ENCODE data around the gene BABAM2.
"Not testable (repeated sequence)": the region's sequence is repeated elsewhere in the genome, so short reads cannot be mapped to it uniquely, and the experiment has no call there.

The BABAM2 gene

DNA sequence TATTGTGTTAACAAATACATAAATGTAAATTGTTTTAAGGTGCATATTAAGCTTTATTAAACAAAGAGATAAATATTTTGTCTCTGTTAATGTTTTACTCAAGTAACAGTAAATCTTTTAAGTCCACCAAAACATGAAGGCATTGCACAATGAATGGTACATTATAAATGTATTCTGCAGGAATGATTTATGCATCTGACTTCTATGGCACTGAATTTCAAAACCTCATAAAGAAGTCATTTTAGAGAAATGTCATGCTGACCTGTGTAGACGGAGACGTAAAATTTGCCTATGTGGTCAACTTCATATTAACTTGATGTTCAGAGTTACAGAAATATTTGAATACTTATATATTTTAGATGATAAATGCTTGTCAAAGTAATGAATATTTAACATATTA is 194.7 kb downstream of the BABAM2 start:
- DNase-seq, result no peak

DNA sequence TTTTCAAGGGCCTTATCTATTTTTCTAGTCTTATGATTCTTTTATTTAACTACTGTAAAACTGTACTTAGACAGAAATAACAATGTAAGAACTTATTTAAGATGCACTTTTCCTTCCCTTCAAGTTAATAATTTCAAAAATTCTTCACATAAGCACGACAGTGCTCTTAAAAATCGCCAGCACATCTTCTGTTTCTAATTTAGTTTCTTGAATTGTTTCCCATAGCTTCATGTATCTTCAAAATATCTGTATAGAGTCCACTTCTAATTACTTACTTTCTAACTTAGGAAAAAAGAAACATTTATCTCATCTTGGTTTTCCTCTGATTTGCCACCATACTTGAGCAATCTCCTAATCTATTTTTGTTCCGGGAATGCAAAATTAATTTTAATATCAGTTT is 196.1 kb downstream of the BABAM2 start:
- no peak for DNase-seq

DNA sequence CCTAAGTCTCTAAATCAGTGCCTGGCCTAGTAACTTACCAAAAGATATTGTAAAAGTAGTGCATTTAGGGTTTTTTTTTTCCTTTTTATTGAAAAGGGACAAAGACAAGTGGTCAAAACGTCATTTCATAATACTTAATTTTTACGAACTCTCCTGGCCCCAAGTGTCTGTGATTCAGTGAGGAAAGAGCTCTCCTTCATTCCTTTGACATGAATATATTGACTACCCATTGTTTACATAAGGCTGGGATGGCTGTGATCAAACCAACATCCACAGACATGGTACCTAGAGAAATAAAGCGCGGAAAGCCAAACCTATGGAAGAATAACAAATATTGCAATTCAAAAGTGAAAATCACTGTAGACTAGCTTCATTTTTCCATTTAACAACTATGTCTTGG is 198.4 kb downstream of the BABAM2 start:
- no peak for DNase-seq

DNA sequence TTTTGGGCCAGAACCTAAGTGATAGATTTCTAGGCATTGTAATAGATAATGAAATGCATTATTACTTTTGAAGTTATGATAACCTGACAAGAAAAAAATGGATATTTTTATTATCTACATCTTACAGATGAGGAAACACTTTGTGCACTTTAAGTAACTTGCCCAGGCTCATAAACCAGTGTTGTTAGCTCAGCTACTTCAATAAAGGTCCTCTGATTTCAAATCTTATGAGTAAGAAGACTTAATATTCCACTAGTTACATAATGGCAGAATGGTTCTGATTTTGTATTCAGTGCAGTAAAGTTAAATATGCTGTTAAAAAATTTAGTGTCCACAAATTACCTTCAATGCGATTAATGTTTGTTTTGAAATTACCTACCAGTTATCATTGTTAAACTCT is 199.0 kb downstream of the BABAM2 start:
- DNase-seq, result no peak

DNA sequence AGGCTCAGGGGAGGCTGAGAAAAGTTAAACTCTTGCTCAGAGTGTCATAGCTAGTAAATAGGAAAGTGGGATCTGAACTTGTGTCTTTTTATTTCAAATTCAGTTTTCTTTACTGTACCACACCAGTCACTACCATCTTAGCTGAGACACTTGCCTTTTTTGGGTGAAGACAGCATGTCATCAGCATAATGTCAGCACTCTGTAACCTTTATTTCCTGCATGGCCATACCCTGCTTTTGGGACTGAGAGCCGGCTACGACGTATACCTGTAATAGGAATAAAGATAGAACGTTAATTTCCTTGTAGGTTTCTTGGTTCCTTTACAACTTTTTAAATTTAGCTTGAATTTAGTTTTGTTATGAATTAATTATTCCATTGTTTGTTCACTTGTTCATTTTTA is 202.8 kb downstream of the BABAM2 start:
- no peak for DNase-seq

DNA sequence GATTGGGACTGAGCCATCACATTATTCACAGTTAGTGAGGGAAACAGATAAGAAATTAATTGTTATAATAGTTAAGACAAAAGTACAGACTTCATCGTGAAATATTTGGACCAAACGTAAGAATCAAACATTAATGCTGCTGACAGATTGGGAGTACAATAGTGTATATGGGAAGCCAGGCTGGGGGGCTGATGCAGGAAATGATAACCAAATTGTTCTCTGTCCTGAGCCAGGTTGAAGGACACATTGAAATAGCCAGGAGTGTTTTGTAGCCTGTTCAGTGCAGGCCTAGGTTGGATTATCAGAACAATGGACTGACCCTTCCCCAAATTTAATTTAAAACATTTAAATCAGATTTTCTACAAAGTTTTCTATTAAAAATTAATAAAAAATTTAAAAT is 203.2 kb downstream of the BABAM2 start:
- DNase-seq, result no peak

DNA sequence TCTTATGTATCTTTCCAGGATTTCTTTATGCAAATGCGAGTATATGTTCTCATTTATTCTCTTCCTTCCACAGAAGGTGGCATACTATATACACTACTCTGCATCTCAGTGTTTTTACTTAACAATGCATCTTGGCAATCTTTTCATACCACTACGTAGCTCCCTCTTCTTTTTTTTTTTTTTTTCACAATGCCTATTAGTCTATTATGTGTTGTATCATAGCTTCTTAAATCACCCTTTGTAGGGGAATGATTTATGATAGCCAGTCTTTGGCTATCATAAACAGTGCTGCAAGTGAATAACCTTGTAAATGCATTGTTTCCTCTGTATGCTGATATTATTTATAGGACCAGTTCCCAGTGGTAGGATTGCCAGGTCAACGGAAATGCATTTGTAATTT is 204.2 kb downstream of the BABAM2 start:
- DNase-seq, result no peak

DNA sequence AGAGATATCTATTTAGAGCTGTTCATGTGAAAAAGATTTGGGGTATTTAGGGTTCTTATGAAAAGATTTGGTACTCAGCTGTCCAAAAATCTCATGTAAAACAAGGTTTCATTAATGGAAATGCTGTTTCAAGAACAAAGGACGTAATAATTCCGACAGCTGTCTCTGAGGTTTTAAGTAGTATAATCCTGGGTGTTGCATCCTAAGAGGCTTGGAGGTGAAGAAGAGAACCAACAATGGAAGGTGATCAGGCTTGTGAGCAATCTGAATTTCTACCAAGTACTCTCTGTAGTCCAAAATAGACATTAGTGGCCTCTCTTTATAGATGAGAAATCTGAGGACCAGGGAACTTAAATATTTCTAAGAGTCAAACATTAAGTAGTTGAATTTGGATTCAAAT is 205.1 kb downstream of the BABAM2 start:
- DNase-seq, result no peak

DNA sequence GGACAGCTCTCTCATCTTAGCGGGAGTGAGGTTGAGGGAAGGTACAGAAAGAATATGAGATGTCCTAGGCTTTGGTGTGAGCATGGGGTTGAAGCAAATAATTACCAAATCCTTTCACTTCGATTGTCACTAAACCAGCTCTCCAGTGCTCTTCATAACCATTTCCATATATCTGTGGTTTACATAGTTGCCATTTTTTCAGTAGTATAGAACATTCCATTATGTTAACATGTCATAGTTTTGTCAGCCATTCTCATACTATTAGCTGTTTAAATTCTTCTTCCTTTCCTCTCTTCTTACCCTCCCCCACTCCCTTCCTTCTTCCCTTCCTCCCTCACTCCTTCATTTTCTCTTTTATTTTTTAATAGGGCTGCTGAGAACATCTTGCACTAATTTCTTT is 205.9 kb downstream of the BABAM2 start:
- DNase-seq, result no peak

DNA sequence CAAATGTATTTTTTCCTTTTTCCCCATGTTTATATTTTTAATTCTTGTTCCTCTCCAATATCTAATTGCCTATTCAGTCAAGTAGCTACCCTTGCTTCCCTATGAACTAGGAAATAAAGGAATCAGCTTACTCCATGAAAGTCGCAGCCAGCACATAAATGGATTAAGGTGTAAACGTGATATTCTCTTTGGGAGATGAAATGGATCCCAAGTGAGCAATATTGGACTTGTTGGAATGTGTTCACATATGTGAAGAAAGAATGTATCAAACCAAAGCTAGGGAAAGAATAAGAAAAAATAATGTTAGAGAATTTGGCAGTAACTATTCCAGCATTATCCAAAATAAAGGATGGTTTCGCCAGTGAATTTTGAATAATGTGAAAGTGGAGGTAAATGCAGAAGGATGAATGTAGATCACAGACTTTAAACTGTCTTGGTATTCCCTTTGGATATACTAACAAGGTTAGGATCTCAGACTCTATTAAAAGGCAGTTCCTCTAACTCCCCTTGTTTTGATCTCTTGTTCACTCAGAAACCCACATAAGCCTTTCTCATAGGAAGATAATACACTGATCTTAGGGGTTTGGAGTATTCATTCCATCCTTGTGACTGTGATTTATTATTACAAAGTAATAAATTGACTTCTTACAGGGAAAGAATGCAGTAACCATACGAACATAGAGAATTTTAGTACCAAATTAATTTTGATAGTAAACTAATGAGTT is 208.1 kb downstream of the BABAM2 start:
- DNase-seq, result no peak

DNA sequence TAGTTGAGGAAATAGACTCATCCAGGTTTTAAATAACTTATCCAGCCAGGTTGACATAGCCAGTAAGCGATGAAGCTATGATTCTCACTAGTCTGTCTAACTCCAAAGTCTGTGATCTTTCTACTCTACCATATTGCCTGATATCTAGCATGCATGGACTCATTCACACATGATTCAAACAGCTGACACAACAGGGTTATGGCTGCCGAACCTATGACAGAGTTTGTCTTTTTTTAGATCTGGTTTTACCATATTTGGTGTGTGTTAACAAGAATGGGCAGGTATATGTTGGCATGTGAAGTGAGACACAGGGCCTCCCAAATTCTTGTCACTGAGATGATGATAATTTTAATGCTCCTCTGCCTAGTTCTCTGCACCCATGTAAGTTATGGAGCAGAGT is 210.6 kb downstream of the BABAM2 start:
- DNase-seq, result no peak

DNA sequence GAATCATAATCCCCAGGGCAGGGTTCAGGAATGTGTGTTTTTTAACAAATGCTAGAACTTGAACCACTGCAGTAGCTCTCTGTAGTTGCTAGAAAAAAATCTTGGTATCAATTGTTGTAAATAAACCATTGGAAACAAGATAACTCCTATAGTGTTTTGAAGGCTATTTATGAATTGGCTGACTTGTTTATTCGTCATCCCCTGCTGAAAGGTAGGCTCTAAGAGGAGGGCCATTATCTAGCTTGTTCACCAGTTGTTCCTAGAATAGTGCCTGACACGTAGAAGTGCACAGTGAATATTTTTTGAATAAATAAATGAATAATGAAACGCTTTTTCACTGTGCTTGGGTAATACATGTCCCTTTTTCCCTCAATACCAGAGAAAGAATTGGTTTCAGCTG is 211.4 kb downstream of the BABAM2 start:
- no peak for DNase-seq

DNA sequence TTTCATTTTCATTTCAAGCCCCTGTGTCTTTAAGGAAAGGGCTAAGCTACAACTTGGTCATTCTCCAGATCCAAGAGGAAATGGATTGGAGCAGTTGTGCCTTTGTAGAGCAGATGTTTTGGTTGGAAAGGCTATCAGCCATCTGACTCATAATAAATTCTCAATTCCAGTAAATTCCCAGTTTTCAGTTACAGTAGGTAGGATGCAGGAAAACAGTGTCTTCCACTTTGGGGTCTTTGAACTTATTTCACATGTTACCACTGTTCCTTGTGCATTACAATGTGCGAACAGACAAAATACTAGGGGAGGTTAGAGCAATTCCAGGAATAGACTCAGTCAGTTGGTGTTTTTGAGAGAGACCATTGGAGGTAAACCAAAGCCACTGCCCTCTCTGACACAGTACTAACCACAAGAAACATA is 211.9 kb downstream of the BABAM2 start:
- DNase-seq, result no peak

DNA sequence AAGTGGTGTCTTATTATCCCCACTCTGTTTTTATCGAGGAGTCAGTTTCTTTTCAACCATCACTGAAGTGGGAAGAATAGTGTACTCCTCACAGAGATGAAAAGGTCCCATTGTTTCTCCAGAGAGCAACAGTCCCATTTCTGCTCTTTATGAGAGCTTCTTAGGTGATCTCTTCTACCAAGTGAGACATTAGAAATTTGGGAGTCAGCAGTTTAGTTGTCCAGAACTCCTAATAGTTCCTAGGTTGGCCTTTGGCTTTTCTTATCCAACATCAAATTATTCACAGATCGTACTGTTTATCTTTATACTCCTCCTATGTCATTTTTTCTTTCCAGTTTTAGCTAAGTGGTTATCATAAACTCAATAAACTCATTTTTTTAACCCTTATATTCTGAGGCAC is 213.1 kb downstream of the BABAM2 start:
- no peak for DNase-seq

DNA sequence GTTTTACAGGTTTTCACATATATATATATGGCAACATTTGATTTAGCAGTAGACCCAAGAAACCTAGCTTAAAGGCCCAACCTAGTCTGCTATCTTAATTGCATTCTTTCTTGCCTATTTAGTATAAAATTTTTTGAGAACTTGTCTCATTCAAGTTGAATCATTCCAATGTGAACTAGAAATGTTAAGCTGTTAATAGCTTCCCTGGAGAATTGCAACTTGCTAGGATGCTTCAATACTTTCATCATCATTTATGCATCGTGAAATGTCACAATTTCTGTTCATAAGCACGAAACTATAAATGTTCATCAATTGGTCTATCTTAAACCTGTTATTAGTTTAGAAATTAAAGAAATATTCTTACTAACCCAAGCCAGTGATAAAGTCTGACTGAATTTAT is 217.6 kb downstream of the BABAM2 start:
- no peak for DNase-seq

DNA sequence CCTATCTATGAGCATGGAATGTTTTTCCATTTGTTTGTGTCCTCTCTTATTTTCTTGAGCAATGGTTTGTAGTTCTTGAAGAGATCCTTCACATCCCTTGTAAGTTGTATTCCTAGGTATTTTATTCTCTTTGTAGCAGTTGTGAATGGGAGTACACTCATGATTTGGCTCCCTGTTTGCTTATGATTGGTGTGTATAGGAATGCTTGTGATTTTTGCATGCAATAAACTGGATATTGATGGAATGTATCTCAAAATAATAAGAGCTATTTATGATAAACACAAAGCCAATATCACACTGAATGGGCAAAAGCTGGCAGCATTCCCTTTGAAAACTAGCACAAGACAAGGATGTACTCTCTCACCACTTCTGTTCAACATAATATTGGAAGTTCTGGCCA is 223.2 kb downstream of the BABAM2 start:
- DNase-seq, result not testable (repeated sequence)

DNA sequence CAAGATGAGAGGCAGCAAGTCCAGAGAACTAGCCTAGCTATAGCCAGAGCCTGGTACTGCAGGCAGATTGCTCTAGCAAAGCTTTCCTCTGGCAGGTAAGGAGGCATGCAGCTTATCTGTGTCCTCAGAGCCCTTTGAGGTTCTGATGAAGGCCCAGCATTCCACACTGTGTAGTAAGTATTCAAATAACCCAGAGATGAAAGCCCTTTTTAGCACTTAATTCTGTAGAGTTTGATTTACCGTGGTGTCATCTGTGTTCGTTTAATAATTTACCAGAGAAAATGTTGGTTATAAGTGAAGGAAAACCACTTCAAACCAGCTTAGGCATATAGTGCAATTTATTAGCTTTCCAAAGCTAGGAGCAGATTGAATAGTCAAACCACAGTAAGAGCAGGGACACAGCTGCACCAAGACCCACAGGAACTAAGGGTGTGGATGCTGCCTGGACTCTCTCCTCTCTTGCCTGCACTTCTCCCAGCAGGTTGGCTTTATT is 226.6 kb downstream of the BABAM2 start:
- no peak for DNase-seq

DNA sequence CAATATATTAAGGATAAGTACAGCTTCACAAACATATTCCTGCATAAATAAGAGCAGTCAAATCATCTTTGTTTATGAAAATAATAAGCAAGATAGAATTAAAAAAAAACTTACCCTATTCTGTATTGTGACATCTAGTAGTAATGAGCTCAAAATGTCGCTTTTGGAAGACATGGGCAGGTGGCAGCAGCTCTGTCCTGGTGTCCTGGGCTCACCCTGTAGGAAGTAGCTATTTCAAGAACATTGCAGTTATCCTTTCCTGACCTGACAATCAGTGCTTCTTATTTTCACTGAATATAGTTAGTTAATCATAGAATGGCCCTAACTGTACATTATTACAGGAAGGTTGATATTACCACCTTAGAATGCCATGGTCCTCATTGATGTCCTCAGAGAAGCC is 229.1 kb downstream of the BABAM2 start:
- no peak for DNase-seq

DNA sequence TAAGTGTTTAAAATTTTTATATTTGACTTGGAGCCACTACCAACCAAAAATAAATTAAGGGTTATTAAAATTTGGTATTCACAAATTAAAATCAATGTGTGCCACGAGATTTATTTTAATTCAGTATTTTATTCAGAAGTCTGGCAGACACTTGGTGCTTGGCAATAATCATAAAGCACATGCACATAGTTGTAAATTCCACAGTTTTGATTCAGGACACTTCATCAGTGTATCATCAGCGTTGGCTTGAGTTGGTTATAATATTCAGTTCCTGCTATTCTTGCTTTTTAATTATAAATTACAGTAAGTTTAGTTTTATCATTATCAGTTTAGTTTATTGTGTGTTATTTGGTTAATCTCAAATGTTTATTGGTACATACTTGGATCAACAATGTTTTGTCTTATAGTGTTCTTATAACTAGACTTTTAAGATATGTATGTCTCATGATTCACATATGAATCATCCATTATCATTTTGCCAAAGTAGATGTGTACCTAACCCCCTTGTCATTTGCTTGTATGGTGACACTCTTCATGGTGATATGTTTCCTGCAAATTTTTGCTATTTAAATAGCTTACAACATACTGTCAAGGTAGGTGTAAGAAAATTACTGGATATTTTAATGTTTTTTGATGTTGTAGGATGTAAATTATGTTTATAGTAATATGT is 237.9 kb downstream of the BABAM2 start:
- DNase-seq, result no peak

DNA sequence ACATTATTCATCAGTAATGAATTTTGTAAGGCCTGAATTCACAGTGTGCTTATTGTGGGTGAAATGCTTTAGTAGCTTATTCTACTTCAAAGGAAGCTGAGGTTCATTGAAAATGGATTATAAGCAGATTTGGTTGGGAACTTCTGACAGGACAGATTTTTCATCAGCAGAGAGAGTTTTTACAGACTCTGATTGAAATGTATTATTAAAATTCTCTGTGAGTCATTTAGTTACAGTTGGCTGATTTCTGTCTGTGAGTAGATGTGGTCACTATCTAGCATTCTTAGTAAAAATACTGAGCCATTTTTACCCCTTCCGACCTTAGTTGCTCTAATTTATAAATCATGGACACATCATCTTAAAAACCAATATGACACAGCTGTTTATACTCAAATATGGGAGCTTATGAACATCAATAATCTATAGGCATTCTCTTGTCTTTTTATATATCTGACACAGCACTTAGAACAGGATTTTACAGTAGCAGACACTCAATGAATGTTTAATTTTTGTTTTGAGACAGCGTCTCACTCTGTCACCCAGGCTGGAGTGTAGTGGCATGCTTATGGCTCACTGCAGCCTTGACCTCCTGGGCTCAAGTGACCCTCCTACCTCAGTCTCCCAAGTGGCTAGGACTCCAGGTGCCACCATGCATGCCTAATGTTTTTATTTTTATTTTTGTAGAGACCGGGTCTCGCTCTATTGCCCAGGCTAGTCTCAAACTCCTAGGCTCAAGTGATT is 239.6 kb downstream of the BABAM2 start:
- DNase-seq, result no peak

DNA sequence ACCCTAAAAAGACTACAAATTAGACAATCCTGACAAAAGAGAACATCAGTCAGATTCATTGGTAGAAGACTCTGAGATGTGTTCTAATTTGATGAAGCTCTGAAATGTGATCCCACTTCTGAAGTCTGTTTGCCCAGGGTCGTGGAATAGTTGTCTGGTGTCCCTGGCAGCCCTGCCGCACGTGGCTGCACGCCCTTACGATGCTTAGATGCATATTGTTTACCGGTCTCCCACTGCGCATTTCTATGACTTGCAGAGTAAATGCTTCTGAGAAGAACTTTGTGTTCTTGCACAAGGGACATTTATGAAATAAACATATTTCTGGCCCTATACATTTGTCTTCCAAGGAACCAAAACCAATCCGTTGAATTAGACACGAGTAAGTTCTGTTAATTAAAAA is 243.2 kb downstream of the BABAM2 start:
- no peak for DNase-seq

DNA sequence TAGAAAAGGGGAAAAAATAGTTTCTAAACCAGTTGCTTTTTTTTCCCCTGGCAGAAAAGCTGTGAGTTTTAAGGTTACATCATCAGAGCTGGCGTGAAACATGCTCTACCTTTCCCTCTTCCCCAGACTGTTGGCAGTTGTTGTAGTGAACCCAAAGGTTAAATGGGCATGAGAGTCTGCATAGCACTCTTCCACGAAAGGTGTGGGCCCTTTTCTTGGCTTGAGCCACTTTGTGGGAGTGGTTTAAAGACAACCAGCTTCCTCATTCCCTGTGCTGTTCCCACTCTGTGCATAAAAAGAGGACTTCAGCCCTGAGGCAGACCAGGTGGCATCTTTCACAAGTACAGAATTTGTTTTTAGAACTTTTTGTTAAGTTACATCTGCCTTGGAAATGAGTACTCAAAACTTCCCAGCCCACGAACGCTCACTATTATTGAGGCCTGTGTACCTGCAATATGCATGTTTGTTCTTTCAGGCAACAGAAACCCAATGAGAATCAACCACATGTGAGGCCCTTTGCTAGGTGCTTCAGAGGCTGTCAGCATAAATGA is 243.8 kb downstream of the BABAM2 start:
- no peak for DNase-seq

DNA sequence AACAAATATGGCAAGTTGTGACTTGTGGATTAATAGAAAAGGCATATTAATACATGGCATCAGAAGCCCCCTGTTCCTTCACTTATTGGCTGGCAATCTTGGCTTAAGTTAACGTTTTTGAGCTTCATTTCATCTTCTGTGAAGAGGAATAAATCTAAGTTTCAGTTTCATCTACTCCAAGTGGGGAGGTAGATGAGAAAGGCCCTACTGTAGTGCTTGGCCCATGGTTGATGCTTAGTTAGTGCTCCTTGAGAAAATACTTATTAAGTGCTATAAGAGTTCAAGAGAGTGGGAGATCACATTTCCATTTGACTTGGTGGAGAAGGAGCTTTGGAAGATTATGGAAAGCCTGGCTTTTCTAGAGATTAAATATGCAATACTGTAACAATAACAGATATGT is 244.3 kb downstream of the BABAM2 start:
- no peak for DNase-seq

DNA sequence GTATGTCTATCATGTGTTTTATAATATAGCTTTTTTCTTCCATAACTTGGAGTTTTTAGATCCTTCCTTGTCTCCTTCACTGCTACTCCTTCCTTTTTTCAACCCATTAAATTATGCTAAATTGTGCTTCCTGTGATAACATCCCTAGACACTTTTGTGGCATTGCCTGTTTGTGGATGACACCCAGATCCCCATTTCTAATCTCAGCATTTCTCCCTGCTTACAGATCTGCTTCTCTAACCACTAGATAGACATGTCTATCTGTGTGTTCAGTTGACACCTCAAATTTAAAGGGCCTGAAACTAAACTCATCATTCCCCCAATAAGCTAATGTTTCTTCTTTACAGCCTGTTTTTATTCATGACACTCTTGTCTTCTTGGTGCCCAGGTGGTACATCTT is 244.8 kb downstream of the BABAM2 start:
- peak; percentile 3 for DNase-seq
